ENCODE data around the gene MS4A14. TPM values are rescaled to one million over a fixed set of nuclear protein-coding genes. Genes with fewer than 3 reads are reported as not detected.

MS4A14 gene, protein sequence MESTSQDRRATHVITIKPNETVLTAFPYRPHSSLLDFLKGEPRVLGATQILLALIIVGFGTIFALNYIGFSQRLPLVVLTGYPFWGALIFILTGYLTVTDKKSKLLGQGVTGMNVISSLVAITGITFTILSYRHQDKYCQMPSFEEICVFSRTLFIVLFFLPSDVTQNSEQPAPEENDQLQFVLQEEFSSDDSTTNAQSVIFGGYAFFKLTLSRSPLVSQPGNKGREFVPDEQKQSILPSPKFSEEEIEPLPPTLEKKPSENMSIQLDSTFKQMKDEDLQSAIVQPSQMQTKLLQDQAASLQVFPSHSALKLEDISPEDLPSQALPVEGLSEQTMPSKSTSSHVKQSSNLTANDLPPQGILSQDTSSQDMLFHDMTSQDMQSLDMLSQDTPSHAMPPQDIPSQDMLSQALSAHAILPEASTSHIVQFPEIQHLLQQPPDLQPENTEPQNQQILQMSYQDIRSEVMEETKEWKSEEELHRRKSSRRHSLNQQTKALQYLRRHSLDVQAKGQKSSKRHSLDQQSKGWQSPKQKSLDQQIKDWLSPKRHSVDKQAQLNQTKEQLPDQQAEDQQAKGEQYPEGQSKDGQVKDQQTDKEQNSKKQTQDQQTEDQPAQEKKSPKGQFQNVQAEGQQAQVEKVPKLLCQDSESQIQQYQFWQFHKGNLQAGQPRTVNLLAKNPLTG
- not detected in 2 replicates for total RNA-seq (ENCODE audit: low replicate concordance)
- long read RNA-seq = 0 reads

DNA sequence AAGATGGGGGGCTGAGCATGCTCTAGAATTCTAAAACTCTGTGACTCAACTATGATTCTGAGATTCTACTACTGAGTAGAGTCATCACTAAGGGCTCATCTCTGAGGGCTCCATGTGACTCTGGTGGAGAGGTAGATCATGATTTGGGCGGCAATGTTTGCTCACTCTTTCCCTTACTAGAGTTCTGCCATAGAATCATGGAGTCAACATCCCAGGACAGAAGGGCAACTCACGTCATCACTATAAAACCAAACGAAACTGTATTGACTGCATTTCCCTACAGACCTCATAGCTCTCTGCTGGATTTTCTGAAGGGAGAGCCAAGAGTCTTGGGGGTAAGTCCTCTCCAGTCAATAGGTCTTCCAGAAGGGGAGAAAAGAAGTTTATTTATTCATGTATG is at the start of gene MS4A14:
TSS of gene MS4A14 (plus strand) at position 78 of the 400 bp plus-strand sequence. CDS start at position 198, 120 bp downstream.
- Mint-ChIP-seq H3K27me3 (no peaks in the 10 kb centered on the region), H3K27ac (no peak within 1 kb of the TSS), H3K9me3 (no peaks in the 10 kb centered on the region), H3K36me3 (no peaks in the 10 kb centered on the region), H3K4me3 (no peak within 1 kb of the TSS), H3K4me1 (ENCODE audit: unreplicated experiment) (no peaks in the 10 kb centered on the region)
- no peak for DNase-seq (ENCODE audit: extremely low spot score, unreplicated experiment)
- TF ChIP-seq, protein P1, sequence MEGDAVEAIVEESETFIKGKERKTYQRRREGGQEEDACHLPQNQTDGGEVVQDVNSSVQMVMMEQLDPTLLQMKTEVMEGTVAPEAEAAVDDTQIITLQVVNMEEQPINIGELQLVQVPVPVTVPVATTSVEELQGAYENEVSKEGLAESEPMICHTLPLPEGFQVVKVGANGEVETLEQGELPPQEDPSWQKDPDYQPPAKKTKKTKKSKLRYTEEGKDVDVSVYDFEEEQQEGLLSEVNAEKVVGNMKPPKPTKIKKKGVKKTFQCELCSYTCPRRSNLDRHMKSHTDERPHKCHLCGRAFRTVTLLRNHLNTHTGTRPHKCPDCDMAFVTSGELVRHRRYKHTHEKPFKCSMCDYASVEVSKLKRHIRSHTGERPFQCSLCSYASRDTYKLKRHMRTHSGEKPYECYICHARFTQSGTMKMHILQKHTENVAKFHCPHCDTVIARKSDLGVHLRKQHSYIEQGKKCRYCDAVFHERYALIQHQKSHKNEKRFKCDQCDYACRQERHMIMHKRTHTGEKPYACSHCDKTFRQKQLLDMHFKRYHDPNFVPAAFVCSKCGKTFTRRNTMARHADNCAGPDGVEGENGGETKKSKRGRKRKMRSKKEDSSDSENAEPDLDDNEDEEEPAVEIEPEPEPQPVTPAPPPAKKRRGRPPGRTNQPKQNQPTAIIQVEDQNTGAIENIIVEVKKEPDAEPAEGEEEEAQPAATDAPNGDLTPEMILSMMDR (conservative IDR thresholded peaks at IDR 0.05) = no peak

DNA sequence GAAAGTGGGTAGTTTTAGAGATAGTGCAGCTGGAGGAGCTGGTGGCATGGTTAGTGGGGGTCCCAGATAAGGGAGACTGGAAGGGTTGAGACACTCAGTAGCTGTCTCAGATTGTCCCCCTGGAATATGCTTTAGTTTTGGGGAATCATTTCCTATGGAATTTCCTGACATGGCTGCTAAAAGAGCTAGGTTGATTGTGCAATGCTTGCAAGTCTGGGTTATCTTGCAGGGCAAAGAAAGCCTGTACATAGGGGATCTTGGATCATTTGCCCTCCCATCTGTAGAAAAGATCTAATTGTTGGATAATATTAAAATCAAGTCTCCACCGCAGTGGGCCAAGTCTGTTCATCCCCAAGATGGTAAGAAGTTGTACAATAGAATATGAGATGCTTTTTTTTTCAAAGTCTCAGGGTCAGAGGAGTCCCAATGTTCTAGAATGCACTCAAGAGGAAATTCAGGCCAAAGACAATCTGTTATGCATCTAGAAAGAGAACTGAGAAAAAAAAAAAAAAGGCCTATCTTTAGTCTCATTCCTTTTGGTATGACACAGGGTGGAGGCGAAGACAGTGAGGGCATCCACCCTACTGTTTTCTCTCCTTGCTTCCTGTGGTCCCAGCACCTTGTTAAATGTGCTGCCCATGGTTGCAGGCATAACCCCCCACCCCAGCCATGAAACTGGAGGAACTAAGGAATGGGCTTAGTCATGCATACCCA is 49.0 kb upstream of the MS4A14 start:
- no peak overlapping the region for H3K4me3 Mint-ChIP-seq
- no peak for DNase-seq (ENCODE audit: extremely low spot score, unreplicated experiment)
- no peaks in the 10 kb centered on the region for H3K4me1 Mint-ChIP-seq (ENCODE audit: unreplicated experiment)
- no peaks in the 10 kb centered on the region for H3K36me3 Mint-ChIP-seq
- no peak overlapping the region for H3K27ac Mint-ChIP-seq
- TF ChIP-seq, protein P1 (conservative IDR thresholded peaks at IDR 0.05) = no peak
- peaks cover 3% of the 10 kb centered on the region for H3K27me3 Mint-ChIP-seq
- H3K9me3 Mint-ChIP-seq = no peaks in the 10 kb centered on the region

DNA sequence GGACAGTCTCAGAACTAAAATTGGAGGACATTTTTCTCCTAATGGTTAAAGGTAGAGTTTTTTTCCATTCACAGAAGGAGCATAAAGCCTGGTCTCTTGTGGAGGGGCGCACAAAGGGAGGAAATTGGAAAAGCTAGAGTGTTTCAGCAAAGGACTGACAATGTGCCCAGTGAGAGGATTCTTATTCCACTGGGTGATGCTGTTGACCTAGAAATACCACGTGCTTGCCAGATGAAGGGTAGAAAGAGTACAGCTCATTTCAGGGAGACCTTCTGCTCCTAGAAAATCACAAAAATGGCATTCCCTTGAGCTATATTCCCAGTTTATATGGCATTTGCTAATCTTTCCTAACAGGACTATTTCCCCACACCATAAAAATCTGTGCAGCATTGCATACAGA is 48.1 kb upstream of the MS4A14 start:
- no peak for DNase-seq (ENCODE audit: extremely low spot score, unreplicated experiment)
- H3K36me3 Mint-ChIP-seq = no peaks in the 10 kb centered on the region

DNA sequence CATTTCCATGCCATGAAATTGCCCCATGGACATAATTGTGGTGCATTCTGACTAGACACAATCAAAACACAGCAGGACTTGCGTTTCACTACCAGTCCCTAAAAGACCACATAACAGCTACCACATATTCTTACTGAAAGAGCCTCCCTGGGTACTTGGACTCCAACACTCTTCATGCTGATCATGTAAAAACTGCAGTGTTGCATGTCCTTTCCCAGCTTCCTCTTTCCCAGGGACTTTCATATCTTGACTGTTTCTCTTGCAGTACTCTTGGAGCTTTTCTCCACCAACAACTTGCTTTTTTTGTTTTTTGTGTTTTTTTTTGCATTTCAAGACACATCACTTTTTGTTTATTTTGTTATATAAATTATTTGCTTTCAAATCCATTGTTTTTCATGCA is 46.3 kb upstream of the MS4A14 start:
- Mint-ChIP-seq H3K27me3 (peaks cover 3% of the 10 kb centered on the region), H3K4me1 (ENCODE audit: unreplicated experiment) (no peaks in the 10 kb centered on the region), H3K27ac (no peak overlapping the region), H3K36me3 (no peaks in the 10 kb centered on the region), H3K4me3 (no peak overlapping the region), H3K9me3 (no peaks in the 10 kb centered on the region)
- TF ChIP-seq, protein P1 (conservative IDR thresholded peaks at IDR 0.05) = no peak
- no peak for DNase-seq (ENCODE audit: extremely low spot score, unreplicated experiment)

More for the DNA sequence above, 48.1 kb upstream of the MS4A14 start:
- TF ChIP-seq, protein P1 (conservative IDR thresholded peaks at IDR 0.05) = no peak
- Mint-ChIP-seq H3K4me1 (ENCODE audit: unreplicated experiment) (no peaks in the 10 kb centered on the region), H3K4me3 (no peak overlapping the region), H3K27me3 (peaks cover 3% of the 10 kb centered on the region), H3K9me3 (no peaks in the 10 kb centered on the region), H3K27ac (no peak overlapping the region)

DNA sequence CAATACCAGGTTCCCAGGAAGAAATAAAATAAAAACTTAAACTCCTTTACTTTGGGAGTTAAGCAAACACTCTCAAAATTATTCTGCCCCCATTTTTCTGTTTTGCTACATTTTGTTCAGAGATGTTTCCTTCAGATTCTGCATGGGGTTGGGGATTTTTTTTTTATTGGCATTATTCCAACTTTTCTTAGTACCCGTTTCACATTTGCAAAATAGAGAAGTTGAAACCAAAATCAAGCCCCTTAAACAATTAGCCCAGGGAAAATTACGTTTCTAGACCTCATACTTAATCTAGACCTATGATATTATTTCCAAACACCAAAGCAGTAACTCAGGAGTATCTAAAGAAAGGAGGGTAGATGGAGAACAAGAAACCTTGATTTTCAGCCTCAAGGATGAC is 38.5 kb upstream of the MS4A14 start:
- no peaks in the 10 kb centered on the region for H3K9me3 Mint-ChIP-seq
- no peaks in the 10 kb centered on the region for H3K36me3 Mint-ChIP-seq
- H3K4me3 Mint-ChIP-seq = no peak overlapping the region
- no peaks in the 10 kb centered on the region for H3K27me3 Mint-ChIP-seq
- TF ChIP-seq, protein P1 (conservative IDR thresholded peaks at IDR 0.05) = no peak
- DNase-seq (ENCODE audit: extremely low spot score, unreplicated experiment) = no peak
- no peak overlapping the region for H3K27ac Mint-ChIP-seq
- H3K4me1 Mint-ChIP-seq (ENCODE audit: unreplicated experiment) = no peaks in the 10 kb centered on the region

Measured in type B pancreatic cell (in vitro differentiated cells).